ENCODE measurements around the gene KLHL6.
"Not testable (repeated sequence)": the region's sequence is repeated elsewhere in the genome, so short reads cannot be mapped to it uniquely, and the experiment has no call there.

Gene KLHL6

GRCh38 chr3:183487016-183487415 is 68.5 kb downstream of the KLHL6 start:
- DNase-seq (ENCODE audit: low spot score): no peak

- no peak for DNase-seq (ENCODE audit: low spot score)
Observed at GRCh38 chr3:183486472-183486871, 69.0 kb downstream of the KLHL6 start.

GRCh38 chr3:183485585-183485984 is 69.9 kb downstream of the KLHL6 start:
- no peak for DNase-seq (ENCODE audit: low spot score)

GRCh38 chr3:183485093-183485492 is 70.4 kb downstream of the KLHL6 start:
- no peak for DNase-seq (ENCODE audit: low spot score)

GRCh38 chr3:183484431-183485075 is 71.0 kb downstream of the KLHL6 start:
- no peak for DNase-seq (ENCODE audit: low spot score)

GRCh38 chr3:183481582-183481981 is 73.9 kb downstream of the KLHL6 start:
- DNase-seq (ENCODE audit: low spot score): no peak

- DNase-seq (ENCODE audit: low spot score): no peak
Observed at GRCh38 chr3:183478501-183478900, 77.0 kb downstream of the KLHL6 start.

- no peak for DNase-seq (ENCODE audit: low spot score)
Observed at GRCh38 chr3:183477801-183478456, 77.6 kb downstream of the KLHL6 start.

- not testable (repeated sequence) for DNase-seq (ENCODE audit: low spot score)
Observed at GRCh38 chr3:183475764-183476162, 79.7 kb downstream of the KLHL6 start.

- no peak for DNase-seq (ENCODE audit: low spot score)
Observed at GRCh38 chr3:183475016-183475763, 80.3 kb downstream of the KLHL6 start.

GRCh38 chr3:183473969-183474368 is 81.5 kb downstream of the KLHL6 start:
- no peak for DNase-seq (ENCODE audit: low spot score)

GRCh38 chr3:183472155-183472554 is 83.4 kb downstream of the KLHL6 start:
- no peak for DNase-seq (ENCODE audit: low spot score)

GRCh38 chr3:183468424-183468823 is 87.1 kb downstream of the KLHL6 start:
- DNase-seq (ENCODE audit: low spot score): no peak

- no peak for DNase-seq (ENCODE audit: low spot score)
Observed at GRCh38 chr3:183466575-183466974, 88.9 kb downstream of the KLHL6 start.

GRCh38 chr3:183465710-183466109 is 89.8 kb downstream of the KLHL6 start:
- DNase-seq (ENCODE audit: low spot score): not testable (repeated sequence)

GRCh38 chr3:183464480-183464879 is 91.0 kb downstream of the KLHL6 start:
- no peak for DNase-seq (ENCODE audit: low spot score)

- no peak for DNase-seq (ENCODE audit: low spot score)
Observed at GRCh38 chr3:183460081-183461055, 95.1 kb downstream of the KLHL6 start.

- DNase-seq (ENCODE audit: low spot score): no peak
Observed at GRCh38 chr3:183455089-183455488, 100.4 kb downstream of the KLHL6 start.

GRCh38 chr3:183454064-183454463 is 101.4 kb downstream of the KLHL6 start:
- no peak for DNase-seq (ENCODE audit: low spot score)

GRCh38 chr3:183449791-183450190 is 105.7 kb downstream of the KLHL6 start:
- no peak for DNase-seq (ENCODE audit: low spot score)

GRCh38 chr3:183449391-183449790 is 106.1 kb downstream of the KLHL6 start:
- no peak for DNase-seq (ENCODE audit: low spot score)
